ENCODE measurements around the gene SERPINB1. TPM values are rescaled to one million over a fixed set of nuclear protein-coding genes. Genes with fewer than 3 reads are reported as not detected.
"Not testable (repeated sequence)": the region's sequence is repeated elsewhere in the genome, so short reads cannot be mapped to it uniquely, and the experiment has no call there.

SERPINB1 gene
- total RNA-seq, 1 experiment from 2014 or later: 18.4 TPM

DNA sequence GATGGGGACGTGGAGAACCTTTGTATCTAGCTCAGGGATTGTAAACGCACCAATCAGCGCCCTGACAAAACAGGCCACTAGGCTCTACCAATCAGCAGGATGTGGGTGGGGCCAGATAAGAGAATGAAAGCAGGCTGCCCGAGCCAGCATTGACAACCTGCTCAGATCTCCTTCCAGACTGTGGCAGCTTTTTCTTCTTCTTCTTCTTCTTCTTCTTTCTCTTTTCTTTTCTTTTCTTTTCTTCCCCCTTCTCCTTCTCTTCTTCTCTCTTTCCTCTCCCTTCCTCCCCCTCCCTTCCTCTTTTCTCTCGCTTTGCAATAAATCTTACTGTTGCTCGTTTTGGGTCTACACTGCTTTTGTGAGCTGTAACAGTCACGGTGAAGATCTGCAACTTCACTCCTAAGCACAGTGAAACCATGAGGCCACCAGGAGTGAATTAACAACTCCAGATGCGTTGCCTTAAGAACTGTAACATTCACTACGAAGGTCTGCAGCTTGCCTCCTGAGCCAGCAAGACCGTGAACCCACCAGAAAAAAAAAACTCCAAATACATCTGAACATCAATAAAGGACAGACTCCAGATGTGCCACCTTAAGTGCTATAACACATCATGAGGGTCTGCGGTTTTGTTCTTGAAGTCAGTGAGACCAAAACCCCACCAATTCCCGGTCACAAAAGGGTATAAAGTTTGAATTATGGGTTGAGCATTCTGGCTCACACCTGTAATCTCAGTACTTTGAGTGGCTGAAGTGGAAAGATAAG lies 19.6 kb upstream of the SERPINB1 start:
- H3K4me2 ChIP-seq (ENCODE audit: insufficient read depth, insufficient read length, low read length): no peak overlapping the region
- Mint-ChIP-seq H3K4me1 (peaks cover 49 to 55% of the 10 kb centered on the region in 2 experiments), H3K4me3 (no peak overlapping the region), H3K9me3 (no peaks in the 10 kb centered on the region; a peak in 2 of 5 replicates), H3K27me3 (ENCODE audit: low read depth) (no peaks in the 10 kb centered on the region), H3K27ac (0 out of 7 replicates have a peak overlapping the region, but pooled peaks of 1 of the 3 experiments have one; percentile 17), H3K36me3 (ENCODE audit: insufficient read depth in 1 of 3, low read depth in 3 of 3) (0 out of 7 replicates have a peak, but pooled peaks cover 0 to 4% (median 0%) of the 10 kb centered on the region in 3 experiments)
- H2BK12ac ChIP-seq (ENCODE audit: insufficient read length, low read depth, low read length): no peak overlapping the region
- no peak overlapping the region for H4K8ac ChIP-seq (replicated peaks; ENCODE audit: insufficient read length, low read depth, low read length)
- H4K20me1 ChIP-seq (ENCODE audit: control insufficient read depth, insufficient read depth, insufficient read length): no peaks in the 10 kb centered on the region
- H3K56ac ChIP-seq (ENCODE audit: insufficient read length, low read depth, low read length): no peak overlapping the region
- H3K14ac ChIP-seq (ENCODE audit: insufficient read depth, low read length): no peak overlapping the region
- H4K5ac ChIP-seq (ENCODE audit: insufficient read length, low read depth, low read length): no peak overlapping the region
- no peak overlapping the region for H2AFZ ChIP-seq (ENCODE audit: low read length)
- H3K4me1 ChIP-seq (ENCODE audit: insufficient read depth, low read length): peaks cover 11% of the 10 kb centered on the region
- H2BK5ac ChIP-seq (ENCODE audit: insufficient read length, low read length): no peak overlapping the region
- no peak overlapping the region for H3K27ac ChIP-seq (ENCODE audit: insufficient read length, low read depth, low read length)
- no peak overlapping the region for H3K18ac ChIP-seq (ENCODE audit: insufficient read length, low read depth, low read length)
- H3K9ac ChIP-seq (ENCODE audit: extremely low read depth, insufficient read length, low read length): no peak overlapping the region
- H3K23ac ChIP-seq (ENCODE audit: insufficient read length, low read depth, low read length): no peak overlapping the region
- H3K79me1 ChIP-seq (ENCODE audit: insufficient read depth, low read depth, low read length, poor library complexity, severe bottlenecking): no peaks in the 10 kb centered on the region
- H3K23me2 ChIP-seq (ENCODE audit: insufficient read length, low read depth, low read length, poor library complexity, severe bottlenecking): no peaks in the 10 kb centered on the region
- DNase-seq: no peak
- no peaks in the 10 kb centered on the region for H3K27me3 ChIP-seq (ENCODE audit: insufficient read depth, low read length)
- H3K79me2 ChIP-seq (ENCODE audit: insufficient read depth, low read length): no peaks in the 10 kb centered on the region
- no CpG with 5 or more reads among the region's 12 CpGs for WGBS (ENCODE audit: extremely low coverage, insufficient read length, low lambda C conversion rate)
- no peaks in the 10 kb centered on the region for H3K9me3 ChIP-seq (ENCODE audit: control insufficient read depth, low read depth, low read length)
- H4K91ac ChIP-seq (ENCODE audit: insufficient read length, low read depth, low read length): no peak overlapping the region
- H2BK120ac ChIP-seq (ENCODE audit: low read depth, low read length, poor library complexity, severe bottlenecking): no peak overlapping the region
- H2BK20ac ChIP-seq (ENCODE audit: low read depth, low read length, poor library complexity, severe bottlenecking): no peak overlapping the region
- H2AK5ac ChIP-seq (ENCODE audit: insufficient read length, low read length): no peak overlapping the region
- no peak overlapping the region for H3K4ac ChIP-seq (ENCODE audit: low read depth, low read length)
- no peak overlapping the region for H2BK15ac ChIP-seq (ENCODE audit: low read depth, low read length)
- H3T11ph ChIP-seq (ENCODE audit: low read length): no peak overlapping the region
- TF ChIP-seq, protein P1, sequence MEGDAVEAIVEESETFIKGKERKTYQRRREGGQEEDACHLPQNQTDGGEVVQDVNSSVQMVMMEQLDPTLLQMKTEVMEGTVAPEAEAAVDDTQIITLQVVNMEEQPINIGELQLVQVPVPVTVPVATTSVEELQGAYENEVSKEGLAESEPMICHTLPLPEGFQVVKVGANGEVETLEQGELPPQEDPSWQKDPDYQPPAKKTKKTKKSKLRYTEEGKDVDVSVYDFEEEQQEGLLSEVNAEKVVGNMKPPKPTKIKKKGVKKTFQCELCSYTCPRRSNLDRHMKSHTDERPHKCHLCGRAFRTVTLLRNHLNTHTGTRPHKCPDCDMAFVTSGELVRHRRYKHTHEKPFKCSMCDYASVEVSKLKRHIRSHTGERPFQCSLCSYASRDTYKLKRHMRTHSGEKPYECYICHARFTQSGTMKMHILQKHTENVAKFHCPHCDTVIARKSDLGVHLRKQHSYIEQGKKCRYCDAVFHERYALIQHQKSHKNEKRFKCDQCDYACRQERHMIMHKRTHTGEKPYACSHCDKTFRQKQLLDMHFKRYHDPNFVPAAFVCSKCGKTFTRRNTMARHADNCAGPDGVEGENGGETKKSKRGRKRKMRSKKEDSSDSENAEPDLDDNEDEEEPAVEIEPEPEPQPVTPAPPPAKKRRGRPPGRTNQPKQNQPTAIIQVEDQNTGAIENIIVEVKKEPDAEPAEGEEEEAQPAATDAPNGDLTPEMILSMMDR (conservative IDR thresholded peaks at IDR 0.05): no peak

DNA sequence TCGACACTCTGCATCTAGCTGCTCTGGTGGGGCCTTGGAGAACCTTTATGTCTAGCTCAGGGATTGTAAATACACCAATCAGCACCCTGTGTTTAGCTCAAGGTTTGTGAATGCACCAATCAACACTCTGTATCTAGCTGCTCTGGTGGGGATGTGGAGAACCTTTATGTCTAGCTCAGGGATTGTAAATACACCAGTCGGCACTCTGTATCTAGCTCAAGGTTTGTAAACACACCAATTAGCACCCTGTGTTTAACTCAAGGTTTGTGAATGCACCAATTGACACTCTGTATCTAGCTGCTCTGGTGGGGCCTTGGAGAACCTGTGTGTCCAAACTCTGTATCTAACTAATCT lies 19.0 kb upstream of the SERPINB1 start:
- not testable (repeated sequence) for H2BK20ac ChIP-seq (ENCODE audit: low read depth, low read length, poor library complexity, severe bottlenecking); H3T11ph ChIP-seq (ENCODE audit: low read length); H2BK12ac ChIP-seq (ENCODE audit: insufficient read length, low read depth, low read length); H3K23me2 ChIP-seq (ENCODE audit: insufficient read length, low read depth, low read length, poor library complexity, severe bottlenecking); DNase-seq; H3K27ac ChIP-seq (ENCODE audit: insufficient read length, low read depth, low read length); H3K79me1 ChIP-seq (ENCODE audit: insufficient read depth, low read depth, low read length, poor library complexity, severe bottlenecking); H3K4me3 Mint-ChIP-seq; H2BK5ac ChIP-seq (ENCODE audit: insufficient read length, low read length); H3K27ac Mint-ChIP-seq; H2AK5ac ChIP-seq (ENCODE audit: insufficient read length, low read length); H3K79me2 ChIP-seq (ENCODE audit: insufficient read depth, low read length); H3K9me3 ChIP-seq (ENCODE audit: control insufficient read depth, low read depth, low read length); H4K91ac ChIP-seq (ENCODE audit: insufficient read length, low read depth, low read length); H2BK15ac ChIP-seq (ENCODE audit: low read depth, low read length); H3K4ac ChIP-seq (ENCODE audit: low read depth, low read length); H3K23ac ChIP-seq (ENCODE audit: insufficient read length, low read depth, low read length); H3K36me3 Mint-ChIP-seq (ENCODE audit: insufficient read depth in 1 of 3, low read depth in 3 of 3); H3K14ac ChIP-seq (ENCODE audit: insufficient read depth, low read length); H3K9ac ChIP-seq (ENCODE audit: extremely low read depth, insufficient read length, low read length); H3K18ac ChIP-seq (ENCODE audit: insufficient read length, low read depth, low read length); H2BK120ac ChIP-seq (ENCODE audit: low read depth, low read length, poor library complexity, severe bottlenecking); H3K4me2 ChIP-seq (ENCODE audit: insufficient read depth, insufficient read length, low read length); H3K9me3 Mint-ChIP-seq; H2AFZ ChIP-seq (ENCODE audit: low read length); H4K20me1 ChIP-seq (ENCODE audit: control insufficient read depth, insufficient read depth, insufficient read length); H3K56ac ChIP-seq (ENCODE audit: insufficient read length, low read depth, low read length); H3K27me3 Mint-ChIP-seq (ENCODE audit: low read depth); H4K8ac ChIP-seq (replicated peaks; ENCODE audit: insufficient read length, low read depth, low read length); H4K5ac ChIP-seq (ENCODE audit: insufficient read length, low read depth, low read length); H3K27me3 ChIP-seq (ENCODE audit: insufficient read depth, low read length)
- WGBS (ENCODE audit: extremely low coverage, insufficient read length, low lambda C conversion rate): no CpG with 5 or more reads among the region's 2 CpGs
- H3K4me1 Mint-ChIP-seq: peaks cover 43 to 49% of the 10 kb centered on the region in 2 experiments
- peaks cover 11% of the 10 kb centered on the region for H3K4me1 ChIP-seq (ENCODE audit: insufficient read depth, low read length)
